Thymus (tissue), 11 donors: ENCODE data around the gene DGLUCY. TPM values are rescaled to one million over a fixed set of nuclear protein-coding genes. Genes with fewer than 3 reads are reported as not detected.
"Not testable (repeated sequence)": the region's sequence is repeated elsewhere in the genome, so short reads cannot be mapped to it uniquely, and the experiment has no call there.

Experiments
- DNase-seq, 9 donors: peaks; one replicate each; pipeline ENCODE4 v3.0.0-alpha.2; 2013; ENCODE audit warnings: low spot score in 9 of 9, low read depth in 6 of 9, missing footprints in 1 of 9
- H3K27ac ChIP-seq, 2 donors: one replicate each; pipeline ENCODE4 v1.5.1; 2013; ENCODE audit warnings: control low read depth in 1 of 2, low read depth in 1 of 2, low read length in 1 of 2, mild to moderate bottlenecking in 1 of 2, moderate library complexity in 1 of 2
- H3K27me3 ChIP-seq, 2 donors: one replicate each; pipeline ENCODE4 v1.5.1; 2013; ENCODE audit warnings: low read length in 1 of 2; ENCODE audit not compliant: control insufficient read depth in 2 of 2, insufficient read depth in 1 of 2
- H3K36me3 ChIP-seq, 2 donors: one replicate each; pipeline ENCODE4 v1.5.1; 2013; ENCODE audit warnings: low read length in 1 of 2, mild to moderate bottlenecking in 1 of 2, moderate library complexity in 1 of 2; ENCODE audit not compliant: control insufficient read depth in 2 of 2, insufficient read depth in 2 of 2
- H3K4me1 ChIP-seq, 2 donors: one replicate each; pipeline ENCODE4 v1.5.1; 2013; ENCODE audit warnings: low read length in 2 of 2; ENCODE audit not compliant: control insufficient read depth in 2 of 2, insufficient read depth in 2 of 2
- H3K4me3 ChIP-seq, 2 donors: one replicate each; pipeline ENCODE4 v1.5.1; 2013; ENCODE audit warnings: low read length in 2 of 2, control low read depth in 1 of 2, mild to moderate bottlenecking in 1 of 2
- H3K9me3 ChIP-seq, 2 donors: one replicate each; pipeline ENCODE4 v1.5.1; 2013; ENCODE audit warnings: low read length in 1 of 2, mild to moderate bottlenecking in 1 of 2; ENCODE audit not compliant: control insufficient read depth in 2 of 2, insufficient read depth in 1 of 2
- WGBS: extraction: QIAGEN DNeasy Blood & Tissue Kit; methylation state at CpG from one replicate; pipeline ENCODE4 v1.1.7; 2013; 5-methylcytosine and 5-hydroxymethylcytosine counted together
- polyA plus RNA-seq: library from polyadenylated mRNA; stranded (reverse); fragments of 200-250 nt; gene quantifications from one replicate; pipeline ENCODE4 v1.2.3, GENCODE V29; 2013
- total RNA-seq: library from RNA; stranded (reverse); fragments of 120-200 nt; gene quantifications from one replicate; pipeline ENCODE4 v1.2.4, GENCODE V29; 2013
- donor health status: healthy.

Gene DGLUCY
- total and polyA plus RNA-seq, 2 donors, result 36.5 to 37.6 TPM

DNA sequence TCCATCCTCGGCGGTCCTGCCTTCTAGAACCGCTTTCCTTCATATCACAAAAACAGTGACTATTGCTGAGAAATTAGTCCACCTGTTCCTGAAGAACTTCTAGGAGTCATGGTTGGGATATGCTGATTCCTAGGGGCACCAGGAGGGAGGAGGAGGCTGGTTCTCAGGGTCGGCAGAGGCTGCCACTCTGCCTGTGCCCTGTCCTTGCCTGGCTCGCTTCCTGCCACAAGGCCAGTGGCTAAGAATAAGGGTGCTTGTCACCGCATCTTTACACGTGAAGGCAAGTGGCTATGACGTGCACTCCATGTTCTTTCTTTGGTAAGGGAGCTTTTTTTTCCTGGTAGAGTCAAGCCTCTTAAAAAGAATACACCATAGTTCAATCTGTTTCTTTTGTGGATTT, 18.7 kb upstream of the DGLUCY start:
- no peak for DNase-seq
- no peak overlapping the region for H3K4me3 ChIP-seq
- H3K36me3 ChIP-seq, result no peaks in the 10 kb centered on the region
- no peaks in the 10 kb centered on the region for H3K27me3 ChIP-seq
- 91% methylated on average over 8 of the region's 8 CpGs for WGBS
- H3K27ac ChIP-seq, result no peak overlapping the region
- H3K9me3 ChIP-seq, result no peaks in the 10 kb centered on the region
- no peaks in the 10 kb centered on the region for H3K4me1 ChIP-seq

DNA sequence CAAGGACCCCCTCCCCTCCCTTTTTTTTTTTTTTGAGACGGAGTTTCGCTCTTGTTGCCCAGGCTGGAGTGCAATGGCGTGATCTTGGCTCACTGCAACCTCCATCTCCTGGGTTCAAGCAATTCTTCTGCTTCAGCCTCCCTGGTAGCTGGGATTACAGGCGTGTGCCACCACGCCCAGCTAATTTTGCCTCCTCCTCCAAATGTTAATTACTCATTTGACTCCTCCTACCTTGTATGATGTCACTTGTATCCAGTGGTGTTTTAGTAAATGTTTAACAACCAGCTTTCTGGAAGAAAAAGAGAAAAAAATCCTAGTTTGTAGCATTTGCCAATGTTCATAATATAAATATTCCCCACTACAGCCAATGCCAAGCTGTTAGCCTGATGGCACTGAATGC, 16.2 kb upstream of the DGLUCY start:
- H3K4me3 ChIP-seq, H3K27ac ChIP-seq, H3K4me1 ChIP-seq, DNase-seq, H3K9me3 ChIP-seq, H3K27me3 ChIP-seq, H3K36me3 ChIP-seq: not testable (repeated sequence)
- WGBS, result 83% methylated on average over 5 of the region's 5 CpGs

DNA sequence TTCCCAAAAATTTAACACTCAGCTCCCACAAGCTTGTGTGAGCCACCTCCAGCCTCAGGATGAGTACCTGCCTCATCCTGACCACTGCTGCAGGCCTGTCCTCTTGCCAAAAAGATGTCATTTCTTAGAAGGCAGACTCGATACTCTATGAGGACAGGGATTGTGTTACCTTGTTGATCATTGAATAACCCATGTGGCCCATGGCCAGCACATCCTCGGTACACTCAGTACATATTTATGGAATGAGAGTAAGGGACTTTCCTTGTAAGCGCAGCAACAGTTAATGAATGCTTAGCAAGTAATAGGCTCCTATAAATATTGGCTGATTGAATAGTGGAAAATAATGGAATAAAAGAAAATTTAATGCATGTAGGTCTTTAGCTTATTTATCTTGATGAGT, 15.3 kb upstream of the DGLUCY start:
- Histone ChIP-seq H3K27me3 (no peaks in the 10 kb centered on the region), H3K36me3 (no peaks in the 10 kb centered on the region), H3K27ac (peak overlapping the region in 1 of 2 donors; percentile 55), H3K4me3 (no peak overlapping the region), H3K9me3 (no peaks in the 10 kb centered on the region), H3K4me1 (no peaks in the 10 kb centered on the region)
- peak in 1 of 9 donors; percentile 23 for DNase-seq
- WGBS, result 91% methylated on average over 3 of the region's 3 CpGs

DNA sequence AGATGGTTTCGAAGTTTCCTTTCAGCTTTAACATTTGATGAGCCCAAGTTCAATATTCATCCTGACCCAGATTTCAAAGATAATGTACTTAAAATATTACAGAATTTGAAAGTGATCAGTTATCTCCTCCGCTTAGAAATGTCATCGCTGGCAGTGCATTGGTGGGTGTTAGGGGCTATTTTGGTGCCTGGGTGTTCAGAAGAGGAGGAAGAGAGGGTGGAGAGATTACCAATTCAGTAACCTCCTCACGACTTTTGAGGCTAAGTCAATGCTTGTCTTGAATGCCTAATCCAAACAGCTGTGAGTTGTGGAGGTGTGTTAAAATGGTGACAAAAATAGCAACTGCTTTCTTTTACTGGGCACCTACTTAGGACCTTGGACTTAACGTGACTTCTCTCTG, 13.8 kb upstream of the DGLUCY start:
- 95% methylated on average over 5 of the region's 5 CpGs for WGBS
- Histone ChIP-seq H3K27me3 (no peaks in the 10 kb centered on the region), H3K4me3 (no peak overlapping the region), H3K27ac (no peak overlapping the region), H3K4me1 (no peaks in the 10 kb centered on the region), H3K9me3 (no peaks in the 10 kb centered on the region), H3K36me3 (no peaks in the 10 kb centered on the region)
- DNase-seq, result no peak

DNA sequence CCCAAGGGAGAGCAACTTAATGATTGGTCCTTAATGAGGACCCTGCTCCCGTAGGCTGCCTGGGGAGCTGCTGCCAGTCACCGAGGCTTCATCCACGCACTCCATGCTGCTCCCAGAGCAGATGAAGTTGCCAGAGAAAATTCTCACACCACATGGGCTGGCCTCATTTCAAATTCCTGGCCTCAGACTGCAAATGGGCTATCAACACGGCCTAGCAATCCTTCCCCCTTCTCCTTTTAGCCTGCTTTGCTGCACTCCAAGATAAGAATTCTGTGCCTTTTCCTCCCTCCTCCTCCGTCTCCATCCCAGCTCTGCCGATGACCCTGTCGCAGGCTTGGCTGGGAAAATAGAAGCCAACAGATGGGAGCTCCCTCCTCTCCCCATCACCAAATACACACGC, 10.8 kb upstream of the DGLUCY start:
- no peak overlapping the region for H3K4me3 ChIP-seq
- peaks cover 0 to 7% of the 10 kb centered on the region in 2 donors for H3K4me1 ChIP-seq
- DNase-seq, result no peak
- no peaks in the 10 kb centered on the region for H3K27me3 ChIP-seq
- no peaks in the 10 kb centered on the region for H3K9me3 ChIP-seq
- 96% methylated on average over 8 of the region's 8 CpGs for WGBS
- no peaks in the 10 kb centered on the region for H3K36me3 ChIP-seq
- no peak overlapping the region for H3K27ac ChIP-seq

DNA sequence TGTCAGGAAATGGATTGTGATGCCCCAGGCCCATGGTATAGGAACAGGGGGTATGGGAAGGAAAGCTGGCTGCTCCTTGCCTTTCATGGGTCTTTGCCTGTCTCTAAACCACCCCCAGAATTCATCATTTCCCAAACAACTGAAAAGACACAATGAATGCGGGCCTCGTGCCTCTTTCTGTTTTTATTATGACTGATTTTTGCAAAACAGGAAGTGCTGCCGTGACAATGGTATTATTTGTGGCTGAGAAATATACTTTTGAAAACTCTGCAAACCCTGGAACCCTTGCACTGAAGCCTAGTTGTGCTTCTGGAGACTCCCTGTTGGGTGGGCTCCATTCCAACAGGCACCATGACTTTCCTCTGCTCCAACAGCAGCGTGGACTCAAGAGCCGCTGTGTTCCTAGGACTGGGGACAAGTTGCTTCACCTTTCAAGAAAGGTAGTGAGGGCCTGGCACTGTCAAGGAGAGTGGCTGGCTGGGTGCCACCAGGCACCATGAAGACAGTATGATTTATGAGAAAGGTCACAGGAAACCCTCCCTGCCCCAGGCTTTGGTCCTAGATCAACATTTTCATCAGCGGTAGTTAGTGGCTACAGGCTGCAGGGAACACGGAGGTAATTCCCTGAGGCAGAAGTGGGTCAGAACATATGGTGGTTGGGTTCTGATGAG, 4.8 kb upstream of the DGLUCY start:
- H3K4me1 ChIP-seq, result peaks cover 0 to 30% of the 10 kb centered on the region in 2 donors
- no peaks in the 10 kb centered on the region for H3K9me3 ChIP-seq
- H3K27me3 ChIP-seq, result no peaks in the 10 kb centered on the region
- H3K4me3 ChIP-seq, result no peak overlapping the region
- H3K27ac ChIP-seq, result peak overlapping the region; percentile 9 to 46
- peak in 1 of 9 donors; percentile 34 for DNase-seq
- WGBS, result 66% methylated on average over 7 of the region's 7 CpGs
- no peaks in the 10 kb centered on the region for H3K36me3 ChIP-seq

DNA sequence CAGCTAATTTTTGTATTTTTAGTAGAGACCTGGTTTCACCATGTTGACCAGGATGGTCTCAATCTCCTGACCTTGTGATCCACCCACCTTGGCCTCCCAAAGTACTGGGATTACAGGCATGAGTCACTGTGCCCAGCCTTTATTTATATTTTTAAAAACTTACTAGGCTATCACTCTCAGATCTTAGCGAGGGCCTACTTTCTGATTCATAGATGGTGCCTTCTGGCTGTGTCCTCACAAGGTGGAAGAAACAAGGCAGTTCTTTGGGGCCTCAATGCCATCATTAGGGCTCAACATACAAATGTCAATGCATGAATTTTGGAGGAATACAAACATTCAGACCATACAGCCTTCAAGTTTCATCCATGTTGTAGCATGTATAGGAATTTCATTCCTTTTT, 2.4 kb upstream of the DGLUCY start:
- H3K36me3 ChIP-seq, result no peaks in the 10 kb centered on the region
- peaks cover 16 to 49% of the 10 kb centered on the region in 2 donors for H3K4me1 ChIP-seq
- no peak overlapping the region for H3K4me3 ChIP-seq
- H3K27ac ChIP-seq, result no peak overlapping the region
- no peaks in the 10 kb centered on the region for H3K27me3 ChIP-seq
- no peak for DNase-seq
- 95% methylated on average over 1 of the region's 1 CpG for WGBS
- peaks cover 0 to 5% of the 10 kb centered on the region in 2 donors for H3K9me3 ChIP-seq

DNA sequence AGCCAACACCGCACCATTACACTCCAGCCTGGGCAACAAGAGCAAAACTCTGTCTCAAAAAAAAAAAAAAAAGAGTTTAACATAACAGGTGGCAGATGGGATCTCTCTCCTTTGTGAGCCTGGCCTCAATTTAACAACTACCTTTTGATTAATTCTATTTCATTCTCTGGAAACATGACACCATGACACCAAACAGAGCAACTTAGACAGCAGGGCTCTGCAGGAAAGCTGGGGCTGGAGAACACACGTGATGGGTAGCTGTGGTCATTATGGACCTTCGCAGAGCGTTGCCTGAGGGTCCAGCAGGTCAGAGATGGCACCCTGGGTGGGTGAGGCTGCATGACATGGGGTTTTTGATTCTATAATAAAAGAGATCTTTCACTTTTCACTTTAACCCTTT, 1.7 kb upstream of the DGLUCY start:
- 97% methylated on average over 4 of the region's 4 CpGs for WGBS
- DNase-seq, result no peak
- Histone ChIP-seq H3K4me1 (peaks cover 16 to 50% of the 10 kb centered on the region in 2 donors), H3K4me3 (no peak overlapping the region), H3K36me3 (no peaks in the 10 kb centered on the region), H3K9me3 (peaks cover 0 to 5% of the 10 kb centered on the region in 2 donors), H3K27me3 (no peaks in the 10 kb centered on the region), H3K27ac (no peak overlapping the region)

DNA sequence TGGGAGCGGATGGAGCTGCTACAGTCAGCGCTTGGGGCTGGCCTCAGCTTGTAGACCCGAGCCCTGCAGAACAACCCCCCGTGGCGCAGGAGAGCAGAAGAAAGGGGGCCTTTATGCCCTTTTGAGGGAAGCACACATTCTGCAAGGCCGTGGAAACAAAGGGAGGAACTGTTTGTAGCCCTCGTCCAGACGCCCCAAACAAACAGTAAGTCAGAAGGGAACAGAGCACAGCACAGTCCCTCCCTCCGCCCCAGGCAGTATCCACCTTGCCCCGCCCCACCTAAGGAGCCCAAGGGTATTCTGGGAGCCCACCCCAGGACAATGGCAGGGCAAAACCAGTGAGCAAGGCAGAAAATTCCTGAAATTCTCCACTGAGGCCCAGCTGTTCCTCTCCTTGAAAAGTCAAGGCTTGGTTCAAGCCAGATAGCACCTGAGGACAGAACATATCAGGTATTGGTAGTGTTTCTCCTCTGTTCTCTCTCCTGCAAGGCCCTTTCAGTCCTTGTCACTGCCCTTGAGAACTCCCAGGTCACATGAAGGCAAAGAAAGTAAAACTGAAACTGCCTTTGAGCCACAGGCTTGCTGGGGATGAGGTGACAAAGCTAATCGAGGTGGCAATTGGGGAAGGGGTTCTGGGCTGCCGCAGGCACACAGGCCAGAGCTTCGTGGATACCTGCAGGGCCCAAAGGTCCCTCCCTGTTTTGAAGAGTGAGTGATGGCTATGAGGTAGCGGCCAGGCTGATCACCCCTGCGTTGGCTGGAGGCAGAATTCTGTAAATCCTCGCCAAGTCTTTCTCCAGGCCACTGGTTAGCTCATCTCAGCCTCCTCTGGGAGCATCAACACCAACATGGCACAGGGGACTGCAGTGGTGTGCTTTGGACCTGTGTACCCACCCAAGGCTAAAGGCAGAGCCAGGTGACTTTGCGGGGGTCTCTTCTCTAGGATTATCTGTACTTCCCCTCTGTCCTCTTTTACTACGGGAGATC, 499 bp downstream of the DGLUCY start:
- peaks cover 16 to 33% of the 10 kb centered on the region in 2 donors for H3K4me1 ChIP-seq
- H3K36me3 ChIP-seq, result peaks cover 0 to 8% of the 10 kb centered on the region in 2 donors
- WGBS, result 2% methylated on average over 18 of the region's 18 CpGs
- H3K27ac ChIP-seq, result peak overlapping the region; percentile 96 to 98
- H3K27me3 ChIP-seq, result no peaks in the 10 kb centered on the region
- H3K4me3 ChIP-seq, result peak overlapping the region; percentile 57 to 59
- peaks cover 0 to 5% of the 10 kb centered on the region in 2 donors for H3K9me3 ChIP-seq
- peak; percentile 60 to 90 (median 75) for DNase-seq
